Activated CD4-positive, CD25-positive, alpha-beta regulatory T cell treated with anti-CD3 and anti-CD28 coated beads, Interleukin-2, amount 50 U/mL, for 24 hours (primary cell): ENCODE data around the gene MYO1G.
"Not testable (repeated sequence)": the region's sequence is repeated elsewhere in the genome, so short reads cannot be mapped to it uniquely, and the experiment has no call there.

Experiments used
- ATAC-seq, 2 donors: fragments of 150-1000 bp; cut with Tn5 transposase; one replicate each; pipeline ENCODE4 v1.10.0; 2021; ENCODE audit warnings: mild to moderate bottlenecking in 1 of 2, moderate library complexity in 1 of 2

The MYO1G gene

GRCh38 chr7:44978511-44979366 lies at the start of gene MYO1G:
MYO1G (minus strand) TSS chr7:44979015; CDS start chr7:44978961, 54 bp downstream.
- ATAC-seq: peak; percentile 59 to 60

- ATAC-seq: peak; percentile 44 to 45
Observed at GRCh38 chr7:45028138-45028919, 49.5 kb upstream of the MYO1G start.

- no peak for ATAC-seq
Observed at GRCh38 chr7:45027774-45028114, 48.9 kb upstream of the MYO1G start.

GRCh38 chr7:45026984-45027773 lies 48.4 kb upstream of the MYO1G start:
- peak; percentile 17 to 27 for ATAC-seq

- no peak for ATAC-seq
Observed at GRCh38 chr7:45026013-45026412, 47.2 kb upstream of the MYO1G start.

GRCh38 chr7:45025473-45025872 lies 46.7 kb upstream of the MYO1G start:
- ATAC-seq: not testable (repeated sequence)

GRCh38 chr7:45024126-45024744 lies 45.4 kb upstream of the MYO1G start:
- ATAC-seq: no peak

- peak; percentile 81 to 90 for ATAC-seq
Observed at GRCh38 chr7:45021604-45022296, 42.9 kb upstream of the MYO1G start.

GRCh38 chr7:45020915-45021314 lies 42.1 kb upstream of the MYO1G start:
- no peak for ATAC-seq

- no peak for ATAC-seq
Observed at GRCh38 chr7:45017253-45017652, 38.4 kb upstream of the MYO1G start.

GRCh38 chr7:45015313-45015712 lies 36.5 kb upstream of the MYO1G start:
- no peak for ATAC-seq

GRCh38 chr7:45013465-45013967 lies 34.7 kb upstream of the MYO1G start:
- ATAC-seq: peak in 1 of 2 donors; percentile 17

GRCh38 chr7:45007571-45008328 lies 28.9 kb upstream of the MYO1G start:
- ATAC-seq: no peak

GRCh38 chr7:45007106-45007505 lies 28.3 kb upstream of the MYO1G start:
- ATAC-seq: no peak

GRCh38 chr7:45003789-45004188 lies 25.0 kb upstream of the MYO1G start:
- no peak for ATAC-seq

- ATAC-seq: no peak
Observed at GRCh38 chr7:45001826-45002225, 23.0 kb upstream of the MYO1G start.

GRCh38 chr7:45001138-45001694 lies 22.4 kb upstream of the MYO1G start:
- ATAC-seq: peak; percentile 69 to 70

- ATAC-seq: no peak
Observed at GRCh38 chr7:45000093-45001032, 21.5 kb upstream of the MYO1G start, which contains the start of gene CCM2. CCM2 (plus strand) TSS chr7:45000201; CDS start chr7:45000334, 133 bp downstream.
